GM10266 (cell line): ENCODE data around the gene PARG.
"Not testable (repeated sequence)": the region's sequence is repeated elsewhere in the genome, so short reads cannot be mapped to it uniquely, and the experiment has no call there.

Experiments
- DNase-seq: peaks from one replicate; pipeline ENCODE4 v3.0.0; 2012; ENCODE audit errors: extremely low spot score
- CTCF ChIP-seq: IDR thresholded peaks from 2 replicates; pipeline ENCODE4 v1.5.1; 2012; ENCODE audit warnings: mild to moderate bottlenecking, low read depth; ENCODE audit not compliant: control insufficient read depth, insufficient read depth; ENCODE audit errors: missing control alignments

PARG gene

GRCh38 chr10:49791100-49791499 lies 150.7 kb downstream of the PARG start:
- no peak for DNase-seq
- TF ChIP-seq CTCF = no peak

GRCh38 chr10:49784681-49785080 lies 157.1 kb downstream of the PARG start:
- TF ChIP-seq CTCF = no peak

GRCh38 chr10:49783645-49784044 lies 158.2 kb downstream of the PARG start:
- no peak for DNase-seq

More at GRCh38 chr10:49784681-49785080, 157.1 kb downstream of the PARG start:
- DNase-seq = no peak

GRCh38 chr10:49781247-49781646 lies 160.6 kb downstream of the PARG start:
- DNase-seq = no peak

More at GRCh38 chr10:49783645-49784044, 158.2 kb downstream of the PARG start:
- TF ChIP-seq CTCF = no peak

GRCh38 chr10:49778197-49778596 lies 163.6 kb downstream of the PARG start:
- no peak for TF ChIP-seq CTCF
- no peak for DNase-seq

More at GRCh38 chr10:49781247-49781646, 160.6 kb downstream of the PARG start:
- no peak for TF ChIP-seq CTCF

GRCh38 chr10:49776851-49777250 lies 165.0 kb downstream of the PARG start:
- no peak for TF ChIP-seq CTCF

GRCh38 chr10:49775014-49775413 lies 166.8 kb downstream of the PARG start:
- no peak for TF ChIP-seq CTCF
- DNase-seq = no peak

More at GRCh38 chr10:49776851-49777250, 165.0 kb downstream of the PARG start:
- no peak for DNase-seq

GRCh38 chr10:49772944-49773343 lies 168.9 kb downstream of the PARG start:
- not testable (repeated sequence) for DNase-seq

GRCh38 chr10:49771046-49771445 lies 170.8 kb downstream of the PARG start:
- not testable (repeated sequence) for DNase-seq
